IMR-90 (cell line): Measurements from ENCODE around the gene RAPGEF1. TPM values are rescaled to one million over a fixed set of nuclear protein-coding genes. Genes with fewer than 3 reads are reported as not detected.

Experiments used
- ATAC-seq: fragments of 200-7000 bp; cut with Tn5 transposase; 2 replicates; pipeline ENCODE4 v1.9.1; 2020; ENCODE audit warnings: low read depth, mild to moderate bottlenecking, moderate library complexity
- BruUV-seq: library from RNA; stranded (reverse); fragments of 400-500 nt; replicated peaks from 2 replicates; lab custom pipeline; 2021; lab: Mats Ljungman, UMichigan
- CTCF ChIA-PET: fragments of 300-600 bp; formaldehyde crosslinking; extraction: SDS; loops from one replicate; lab custom pipeline; 2021; ENCODE audit warnings: antibody characterized with exemption; lab: Yijun Ruan, JAX
- POLR2A ChIA-PET: fragments of 300-600 bp; sonication (Branson Sonifier 250); formaldehyde crosslinking; loops from one replicate; lab custom pipeline; 2022; ENCODE audit warnings: antibody characterized with exemption; ENCODE audit not compliant: unreplicated experiment; lab: Charles Lee
- DNase-seq: peaks from one replicate; pipeline ENCODE4 v3.0.0; 2013
- H2AFZ ChIP-seq: replicated peaks from 2 replicates; pipeline ENCODE3; 2013; ENCODE audit warnings: low read length, mild to moderate bottlenecking; ENCODE audit not compliant: poor library complexity
- H2AK5ac ChIP-seq: 2 replicates; pipeline ENCODE4 v1.6.1; 2013; ENCODE audit warnings: low read depth, low read length, inconsistent platforms
- H2AK9ac ChIP-seq: replicated peaks from 2 replicates; pipeline ENCODE3; 2013; ENCODE audit warnings: mild to moderate bottlenecking, low read depth, low read length, moderate library complexity; ENCODE audit not compliant: poor library complexity
- H2BK120ac ChIP-seq: 2 replicates; pipeline ENCODE4 v1.6.1; 2013; ENCODE audit warnings: low read depth, low read length, inconsistent platforms
- H2BK15ac ChIP-seq: 3 replicates; pipeline ENCODE4 v1.6.1; 2013; ENCODE audit warnings: low read depth, low read length, inconsistent platforms
- H2BK20ac ChIP-seq: 2 replicates; pipeline ENCODE4 v1.6.1; 2013; ENCODE audit warnings: low read depth, mild to moderate bottlenecking, inconsistent platforms, low read length, moderate library complexity
- H2BK5ac ChIP-seq: 2 replicates; pipeline ENCODE4 v1.6.1; 2013; ENCODE audit warnings: mild to moderate bottlenecking, low read depth, low read length, inconsistent platforms; ENCODE audit not compliant: poor library complexity, severe bottlenecking
- H3K14ac ChIP-seq: replicated peaks from 2 replicates; pipeline ENCODE4 v1.6.1; 2013; ENCODE audit warnings: low read depth, low read length, inconsistent platforms
- H3K18ac ChIP-seq: 2 replicates; pipeline ENCODE4 v1.6.1; 2013; ENCODE audit warnings: low read depth, low read length, control low read depth
- H3K23ac ChIP-seq: 2 replicates; pipeline ENCODE4 v1.6.1; 2013; ENCODE audit warnings: low read depth, low read length, inconsistent platforms
- H3K27ac ChIP-seq: 2 replicates; pipeline ENCODE4 v1.5.1; 2013; ENCODE audit warnings: mild to moderate bottlenecking, control low read depth, low read length; ENCODE audit not compliant: insufficient read depth
- H3K27me3 ChIP-seq: 2 replicates; pipeline ENCODE4 v1.6.1; 2013; ENCODE audit warnings: low read length; ENCODE audit not compliant: control insufficient read depth, insufficient read depth
- H3K36me3 ChIP-seq: 2 replicates; pipeline ENCODE4 v1.6.1; 2013; ENCODE audit warnings: low read length, mixed read lengths; ENCODE audit not compliant: control insufficient read depth, insufficient read depth
- H3K4ac ChIP-seq: 2 replicates; pipeline ENCODE4 v1.6.1; 2013; ENCODE audit warnings: low read depth, low read length, inconsistent platforms
- H3K4me1 ChIP-seq: 2 replicates; pipeline ENCODE4 v1.6.1; 2013; ENCODE audit warnings: low read length, mixed read lengths; ENCODE audit not compliant: control insufficient read depth, insufficient read depth
- H3K4me2 ChIP-seq: 2 replicates; pipeline ENCODE4 v1.6.1; 2013; ENCODE audit warnings: low read depth, mild to moderate bottlenecking, control low read depth, low read length, moderate library complexity
- H3K4me3 ChIP-seq: 2 replicates; pipeline ENCODE4 v1.5.1; 2013; ENCODE audit warnings: low read depth, mild to moderate bottlenecking, control low read depth, low read length, moderate library complexity; ENCODE audit not compliant: insufficient read depth
- H3K56ac ChIP-seq: 2 replicates; pipeline ENCODE4 v1.6.1; 2013; ENCODE audit warnings: low read length, inconsistent platforms; ENCODE audit not compliant: insufficient read depth; ENCODE audit errors: extremely low read depth
- H3K79me1 ChIP-seq, 2 experiments: 2 replicates each; pipeline ENCODE4 v1.6.1; 2013; ENCODE audit warnings: low read length in 2 of 2, inconsistent platforms in 1 of 2, low read depth in 1 of 2
- H3K9ac ChIP-seq: 2 replicates; pipeline ENCODE4 v1.6.1; 2013; ENCODE audit warnings: low read depth, low read length, control low read depth
- H3K9me1 ChIP-seq: 2 replicates; pipeline ENCODE4 v1.6.1; 2013; ENCODE audit warnings: low read length, inconsistent platforms; ENCODE audit not compliant: insufficient read depth
- H3K9me3 ChIP-seq: 2 replicates; pipeline ENCODE4 v1.6.1; 2013; ENCODE audit warnings: low read length; ENCODE audit not compliant: control insufficient read depth, insufficient read depth
- H4K20me1 ChIP-seq: 2 replicates; pipeline ENCODE4 v1.6.1; 2013; ENCODE audit warnings: low read length, inconsistent platforms; ENCODE audit not compliant: insufficient read depth
- H4K5ac ChIP-seq: 2 replicates; pipeline ENCODE4 v1.6.1; 2013; ENCODE audit warnings: mild to moderate bottlenecking, low read depth, low read length, control low read depth
- H4K8ac ChIP-seq, 2 experiments: 2 replicates each; pipeline ENCODE4 v1.6.1; 2013; ENCODE audit warnings: low read depth in 2 of 2, low read length in 2 of 2, control low read depth in 1 of 2, inconsistent platforms in 1 of 2
- H4K91ac ChIP-seq: 2 replicates; pipeline ENCODE4 v1.6.1; 2013; ENCODE audit warnings: low read depth, low read length, inconsistent platforms; ENCODE audit not compliant: insufficient read depth
- CEBPB ChIP-seq: IDR thresholded peaks from 2 replicates; pipeline ENCODE4 v1.6.1; 2012; ENCODE audit warnings: low read depth, low read length, improper control_type of control experiment
- CHD1 ChIP-seq: IDR thresholded peaks from 2 replicates; pipeline ENCODE4 v1.6.1; 2012; ENCODE audit warnings: low read depth, low read length, improper control_type of control experiment
- FOS ChIP-seq: fragments of 150-350 bp; IDR thresholded peaks from 2 replicates; pipeline ENCODE4 v1.6.1; 2016; ENCODE audit warnings: low read depth, low read length
- MAFK ChIP-seq: IDR thresholded peaks from 2 replicates; pipeline ENCODE4 v1.6.1; 2012; ENCODE audit warnings: low read depth, low read length, improper control_type of control experiment
- MXI1 ChIP-seq: IDR thresholded peaks from 2 replicates; pipeline ENCODE4 v1.6.1; 2012; ENCODE audit warnings: low read depth, mild to moderate bottlenecking, low read length, moderate library complexity, borderline replicate concordance
- NFE2L2 ChIP-seq: fragments of 150-350 bp; IDR thresholded peaks from 2 replicates; pipeline ENCODE4 v1.6.1; 2016; ENCODE audit warnings: low read depth, mild to moderate bottlenecking, low read length
- RFX5 ChIP-seq: IDR thresholded peaks from 2 replicates; pipeline ENCODE4 v1.8.0; 2012; ENCODE audit warnings: low read depth, mild to moderate bottlenecking, low read length, moderate library complexity
- SMC3 ChIP-seq: fragments of 150-350 bp; IDR thresholded peaks from 2 replicates; pipeline ENCODE4 v1.6.1; 2016; ENCODE audit warnings: low read depth, mild to moderate bottlenecking, antibody characterized with exemption, low read length, moderate library complexity
- WGBS, 2 experiments: methylation state at CpG; one replicate each; pipeline versions ENCODE4 v1.1.5 to v1.1.7; 2013; ENCODE audit warnings: missing lambda C conversion rate in 2 of 2; ENCODE audit not compliant: insufficient read length in 1 of 2; ENCODE audit errors: extremely low coverage in 2 of 2; 5-methylcytosine and 5-hydroxymethylcytosine counted together
- dilution Hi-C: fragments of 300-500 bp; cut with HindIII; formaldehyde crosslinking; loops from one replicate; pipeline ENCODE4 v1.14.3; 2018; ENCODE audit warnings: low sequenced_read_pairs; ENCODE audit not compliant: unreplicated experiment
- in situ Hi-C: fragments of 300-500 bp; cut with MboI; formaldehyde crosslinking; loops from 3 replicates; pipeline ENCODE4 v1.14.3; 2019; ENCODE audit warnings: low sequenced_read_pairs, inconsistent platforms, mixed read lengths
- intact Hi-C: fragments of 100-400 bp; cut with micrococcal nuclease; formaldehyde crosslinking; loops from 2 replicates; pipeline ENCODE4 v1.10.0; 2022
- polyA plus RNA-seq, 3 experiments: library from polyadenylated mRNA; depleted of rRNA; stranded (reverse); fragments of >200 nt; gene quantifications; 2 replicates each; pipeline ENCODE4 v1.2.3, GENCODE V29; 2012; ENCODE audit warnings: low replicate concordance in 1 of 3
- total RNA-seq: library from RNA; depleted of rRNA; stranded (reverse); fragments of >200 nt; gene quantifications from 2 replicates; pipeline ENCODE4 v1.2.3, GENCODE V29; 2012
- TF ChIP-seq, protein P1 (sequence below): fragments of 150-350 bp; IDR thresholded peaks from 2 replicates; pipeline ENCODE4 v1.6.1; 2016; ENCODE audit warnings: low read depth, mild to moderate bottlenecking, low read length, moderate library complexity, borderline replicate concordance

Gene RAPGEF1
- total and polyA plus RNA-seq, 2 of the 4 experiments (the other 2 are of a cell fraction): 13.1 to 22.3 TPM

DNA sequence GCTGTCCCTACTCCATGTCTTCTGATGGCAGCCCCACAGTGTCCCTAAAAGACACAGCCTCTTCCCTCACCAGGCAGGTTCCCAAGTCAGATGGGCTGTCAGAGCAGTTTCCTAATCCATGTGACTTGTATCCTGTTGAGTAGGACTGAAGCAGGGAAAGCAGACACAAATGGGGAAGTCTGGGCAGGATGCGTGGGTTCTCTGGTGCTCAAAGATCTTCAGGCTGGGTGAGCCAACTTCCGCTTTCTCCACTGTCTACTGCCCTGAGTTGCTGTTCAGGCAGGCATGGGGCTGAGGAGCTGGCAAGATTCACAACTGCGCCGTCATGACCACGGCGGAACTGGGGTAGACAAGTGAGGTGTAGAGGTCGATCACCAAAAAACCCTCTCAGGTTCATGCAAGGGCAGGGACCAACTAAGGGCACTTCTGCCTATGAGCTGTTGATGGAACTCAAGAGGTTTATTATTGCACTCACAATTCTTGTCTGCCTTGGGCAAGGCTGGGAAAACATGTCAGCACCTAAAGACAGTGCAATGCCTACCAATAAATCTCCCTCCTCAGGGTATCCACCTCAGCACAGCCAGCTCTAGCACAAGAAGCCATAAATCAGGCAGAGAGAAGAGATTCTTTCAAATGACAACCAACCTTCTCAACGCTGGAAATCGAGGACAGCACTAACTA is 83.4 kb downstream of the RAPGEF1 start:
- Histone ChIP-seq H2BK20ac (peak overlapping the region; percentile 95), H2BK5ac (peak overlapping the region; percentile 94), H4K20me1 (peaks cover 29% of the 10 kb centered on the region), H3K14ac (peak overlapping the region; percentile 91), H3K4me2 (no peak overlapping the region), H3K9ac (no peak overlapping the region), H2BK15ac (peak overlapping the region; percentile 94; the same call in 2 of the 3 replicates), H3K79me1 (peaks cover 25 to 78% of the 10 kb centered on the region in 2 experiments), H3K9me1 (peaks cover 39% of the 10 kb centered on the region), H3K36me3 (no peaks in the 10 kb centered on the region), H3K18ac (peak overlapping the region; percentile 39), H4K91ac (peak overlapping the region; percentile 97), H3K9me3 (no peaks in the 10 kb centered on the region), H2AK9ac (peak overlapping the region; percentile 47), H2AFZ (peak overlapping the region; percentile 34), H3K27ac (peak overlapping the region; percentile 97; the same call in 1 of the 2 replicates), H4K8ac (peak overlapping the region; percentile 2 to 79; a peak in 3 of 4 replicates), H3K4ac (peak overlapping the region; percentile 98), H2BK120ac (peak overlapping the region; percentile 97), H3K4me3 (no peak overlapping the region), H3K4me1 (peaks cover 32% of the 10 kb centered on the region), H3K27me3 (no peaks in the 10 kb centered on the region), H2AK5ac (peak overlapping the region; percentile 100), H3K23ac (peak overlapping the region; percentile 81), H4K5ac (peak overlapping the region; percentile 47), H3K56ac (no peak overlapping the region)
- ChIA-PET CTCF (no interaction called here), POLR2A (no interaction called here)
- dilution Hi-C loops: no loop called here
- no peak for ATAC-seq
- intact Hi-C loops: loop anchor here (5.0 kb wide), 3 partner anchors 49 to 76 kb away; no protein-coding TSS in a partner anchor
- DNase-seq: no peak
- TF ChIP-seq FOS (no peak), RFX5 (no peak), NFE2L2 (no peak), CEBPB (no peak), MAFK (no peak), MXI1 (no peak), SMC3 (no peak), CHD1 (no peak)
- TF ChIP-seq, protein P1, sequence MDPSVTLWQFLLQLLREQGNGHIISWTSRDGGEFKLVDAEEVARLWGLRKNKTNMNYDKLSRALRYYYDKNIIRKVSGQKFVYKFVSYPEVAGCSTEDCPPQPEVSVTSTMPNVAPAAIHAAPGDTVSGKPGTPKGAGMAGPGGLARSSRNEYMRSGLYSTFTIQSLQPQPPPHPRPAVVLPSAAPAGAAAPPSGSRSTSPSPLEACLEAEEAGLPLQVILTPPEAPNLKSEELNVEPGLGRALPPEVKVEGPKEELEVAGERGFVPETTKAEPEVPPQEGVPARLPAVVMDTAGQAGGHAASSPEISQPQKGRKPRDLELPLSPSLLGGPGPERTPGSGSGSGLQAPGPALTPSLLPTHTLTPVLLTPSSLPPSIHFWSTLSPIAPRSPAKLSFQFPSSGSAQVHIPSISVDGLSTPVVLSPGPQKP: no peak
- 92% methylated on average over 7 of the region's 9 CpGs; no CpG with 5 or more reads in 1 of the 2 experiments for WGBS, 2 experiments
- in situ Hi-C loops: no loop called here
- BruUV-seq: no TSS peak
